Body of pancreas (tissue), 4 donors: ENCODE results near the gene WBP1L. TPM values are rescaled to one million over a fixed set of nuclear protein-coding genes. Genes with fewer than 3 reads are reported as not detected.

Experiments used
- ATAC-seq: fragments of 150-250 bp; one replicate; pipeline ENCODE4 v1.9.1; 2016
- DNase-seq, 4 donors: peaks; one replicate each; pipeline ENCODE4 v3.0.0-alpha.2; 2019
- H3K27ac ChIP-seq, 4 donors: fragments of 200-600 bp; sonication (generic); 1 replicate in 3 of 4; 2 replicates in 1 of 4; pipeline versions ENCODE4 v1.5.1 to v1.6.1; 2016 to 2019; ENCODE audit warnings: mild to moderate bottlenecking in 1 of 4, mixed read lengths in 1 of 4, moderate library complexity in 1 of 4
- H3K27me3 ChIP-seq, 2 donors: fragments of 200-600 bp; sonication (generic); one replicate each; pipeline ENCODE4 v1.6.0; 2016; ENCODE audit warnings: mild to moderate bottlenecking in 1 of 2
- H3K36me3 ChIP-seq, 2 donors: fragments of 200-600 bp; sonication (generic); replicated peaks in 1 of 2; 2 replicates each; pipeline ENCODE4 v1.5.1; 2016; ENCODE audit warnings: low read depth in 2 of 2; ENCODE audit not compliant: insufficient read depth in 1 of 2
- H3K4me1 ChIP-seq: fragments of 200-600 bp; sonication (generic); one replicate; pipeline ENCODE4 v1.6.0; 2016
- H3K4me3 ChIP-seq, 2 donors: fragments of 200-600 bp; sonication (generic); 1 replicate in 1 of 2; 2 replicates in 1 of 2; pipeline ENCODE4 v1.5.1; 2016 to 2019
- H3K9me3 ChIP-seq, 3 donors: fragments of 200-600 bp; sonication (generic); 1 replicate in 2 of 3; 2 replicates in 1 of 3; pipeline ENCODE4 v1.5.1; 2016
- CTCF ChIP-seq, 7 experiments: fragments of 450-650 bp in 4 of 7; fragments of 200-600 bp in 3 of 7; sonication (generic) in 3 of 7; IDR thresholded peaks; one replicate each; pipeline ENCODE4 v1.5.1; 2016 to 2019; ENCODE audit warnings: antibody characterized with exemption in 7 of 7
- POLR2A ChIP-seq, 3 donors: fragments of 450-650 bp; IDR thresholded peaks; one replicate each; pipeline ENCODE4 v1.6.1; 2016; ENCODE audit warnings: antibody characterized with exemption in 3 of 3, mild to moderate bottlenecking in 2 of 3
- WGBS, 2 donors: methylation state at CpG; one replicate each; pipeline ENCODE4 v1.1.5; 2017; 5-methylcytosine and 5-hydroxymethylcytosine counted together
- intact Hi-C: fragments of 100-400 bp; cut with DNase I; formaldehyde crosslinking; loops from one replicate; pipeline ENCODE4 v1.15.1; 2023
- total RNA-seq, 2 donors: library from RNA; depleted of rRNA; stranded (reverse); fragments of >200 nt; gene quantifications; one replicate each; pipeline ENCODE4 v1.1.0, GENCODE V29; 2016

WBP1L gene
- total RNA-seq, 2 donors from 2014 or later, result 30.6 to 55.4 TPM

GRCh38 chr10:102813734-102814452, 70.1 kb downstream of the WBP1L start:
- H3K27me3 ChIP-seq, result no peaks in the 10 kb centered on the region
- DNase-seq (peak in 2 of 4 donors; percentile 17 to 38), ATAC-seq (no peak)
- no peaks in the 10 kb centered on the region for H3K9me3 ChIP-seq
- H3K27ac ChIP-seq, result no peak overlapping the region
- intact Hi-C loops, result no loop called here
- no peak overlapping the region for H3K4me3 ChIP-seq
- H3K36me3 ChIP-seq, result peaks cover 14 to 32% of the 10 kb centered on the region in 2 donors
- H3K4me1 ChIP-seq, result peaks cover 11% of the 10 kb centered on the region
- TF ChIP-seq POLR2A (IDR thresholded peaks at IDR 0.05) (no peak), CTCF (IDR thresholded peaks at IDR 0.05) (no peak)
- 76 to 80% methylated on average over 16 of the region's 16 CpGs for WGBS, 2 donors

- peaks cover 14 to 32% of the 10 kb centered on the region in 2 donors for H3K36me3 ChIP-seq
- ATAC-seq (no peak), DNase-seq (peak in 1 of 4 donors; percentile 39)
- intact Hi-C loops, result no loop called here
- no peak overlapping the region for H3K4me3 ChIP-seq
- no peaks in the 10 kb centered on the region for H3K9me3 ChIP-seq
- 59 to 63% methylated on average over 8 of the region's 8 CpGs for WGBS, 2 donors
- no peak for TF ChIP-seq POLR2A (IDR thresholded peaks at IDR 0.05)
- no peak for TF ChIP-seq CTCF (IDR thresholded peaks at IDR 0.05)
- no peaks in the 10 kb centered on the region for H3K27me3 ChIP-seq
- peaks cover 11% of the 10 kb centered on the region for H3K4me1 ChIP-seq
- peak overlapping the region in 1 of 4 donors; percentile 83 for H3K27ac ChIP-seq
These were observed 70.7 kb downstream of the WBP1L start for GRCh38 chr10:102814453-102814871.

GRCh38 chr10:102814873-102815661, 71.3 kb downstream of the WBP1L start:
- WGBS, 2 donors, result 69 to 70% methylated on average over 22 to 23 of the region's 23 CpGs
- intact Hi-C loops, result no loop called here
- Histone ChIP-seq H3K36me3 (peaks cover 14 to 30% of the 10 kb centered on the region in 2 donors), H3K27ac (peak overlapping the region; percentile 31 to 83 (median 58)), H3K4me1 (peaks cover 11% of the 10 kb centered on the region), H3K9me3 (no peaks in the 10 kb centered on the region), H3K27me3 (no peaks in the 10 kb centered on the region), H3K4me3 (no peak overlapping the region)
- ATAC-seq, result no peak
- peak; percentile 36 to 57 (median 54) for DNase-seq
- TF ChIP-seq POLR2A (IDR thresholded peaks at IDR 0.05) (no peak), CTCF (IDR thresholded peaks at IDR 0.05) (no peak)

GRCh38 chr10:102815790-102816549, 72.2 kb downstream of the WBP1L start:
- H3K4me1 ChIP-seq, result peaks cover 11% of the 10 kb centered on the region
- 71 to 77% methylated on average over 12 of the region's 12 CpGs for WGBS, 2 donors
- no peaks in the 10 kb centered on the region for H3K27me3 ChIP-seq
- peaks cover 14 to 27% of the 10 kb centered on the region in 2 donors for H3K36me3 ChIP-seq
- no peak for TF ChIP-seq CTCF (IDR thresholded peaks at IDR 0.05)
- peak in 1 of 3 donors; percentile 57 for TF ChIP-seq POLR2A (IDR thresholded peaks at IDR 0.05)
- intact Hi-C loops, result no loop called here
- ATAC-seq (peak; percentile 54), DNase-seq (peak in 3 of 4 donors; percentile 29 to 70 (median 31))
- peak overlapping the region; percentile 31 to 83 (median 58) for H3K27ac ChIP-seq
- no peak overlapping the region for H3K4me3 ChIP-seq
- no peaks in the 10 kb centered on the region for H3K9me3 ChIP-seq
